ENCODE measurements around the gene RHBDF2. TPM values are rescaled to one million over a fixed set of nuclear protein-coding genes. Genes with fewer than 3 reads are reported as not detected.

Gene RHBDF2
- total RNA-seq, 2 experiments from 2014 or later: 144 to 173 TPM

DNA sequence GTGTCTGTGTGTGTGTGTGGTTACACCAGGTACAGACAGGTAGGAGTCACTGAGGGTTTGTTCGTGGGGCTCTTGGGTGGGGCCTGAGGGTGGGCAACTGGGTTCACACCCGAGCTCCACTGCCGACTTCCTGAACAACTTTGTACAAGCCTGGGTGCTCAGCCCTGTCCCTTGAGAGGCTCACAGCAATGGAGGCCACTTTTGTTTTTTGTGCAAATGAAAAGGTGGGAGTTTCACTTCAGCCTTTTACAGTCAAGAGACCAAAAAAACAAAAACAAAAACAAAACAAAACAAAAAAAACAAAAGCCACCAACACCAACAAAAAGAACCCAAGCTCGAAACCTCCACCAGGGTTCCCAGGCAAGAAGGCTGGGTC is 2.4 kb downstream of the RHBDF2 start:
- CTCF ChIA-PET (ENCODE audit: unreplicated experiment): interaction anchor here (0.5 to 1.9 kb wide), 6 partner anchors 13 to 1182 kb away, joined by 3 to 9 read pairs (median 4); no protein-coding TSS in a partner anchor
- no peaks in the 10 kb centered on the region for H3K9me3 ChIP-seq (ENCODE audit: low read length)
- no peaks in the 10 kb centered on the region for H3K9me2 ChIP-seq (ENCODE audit: insufficient read depth, low read length)
- H3K36me3 ChIP-seq (ENCODE audit: insufficient read depth, low read length): peaks cover 21% of the 10 kb centered on the region; the same call in 1 of the 2 replicates
- TF ChIP-seq, protein P1, sequence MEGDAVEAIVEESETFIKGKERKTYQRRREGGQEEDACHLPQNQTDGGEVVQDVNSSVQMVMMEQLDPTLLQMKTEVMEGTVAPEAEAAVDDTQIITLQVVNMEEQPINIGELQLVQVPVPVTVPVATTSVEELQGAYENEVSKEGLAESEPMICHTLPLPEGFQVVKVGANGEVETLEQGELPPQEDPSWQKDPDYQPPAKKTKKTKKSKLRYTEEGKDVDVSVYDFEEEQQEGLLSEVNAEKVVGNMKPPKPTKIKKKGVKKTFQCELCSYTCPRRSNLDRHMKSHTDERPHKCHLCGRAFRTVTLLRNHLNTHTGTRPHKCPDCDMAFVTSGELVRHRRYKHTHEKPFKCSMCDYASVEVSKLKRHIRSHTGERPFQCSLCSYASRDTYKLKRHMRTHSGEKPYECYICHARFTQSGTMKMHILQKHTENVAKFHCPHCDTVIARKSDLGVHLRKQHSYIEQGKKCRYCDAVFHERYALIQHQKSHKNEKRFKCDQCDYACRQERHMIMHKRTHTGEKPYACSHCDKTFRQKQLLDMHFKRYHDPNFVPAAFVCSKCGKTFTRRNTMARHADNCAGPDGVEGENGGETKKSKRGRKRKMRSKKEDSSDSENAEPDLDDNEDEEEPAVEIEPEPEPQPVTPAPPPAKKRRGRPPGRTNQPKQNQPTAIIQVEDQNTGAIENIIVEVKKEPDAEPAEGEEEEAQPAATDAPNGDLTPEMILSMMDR (conservative IDR thresholded peaks at IDR 0.05; ENCODE audit: low read length): no peak
- TF ChIP-seq EZH2phosphoT487 (IDR thresholded peaks at IDR 0.05; ENCODE audit: borderline replicate concordance, low read depth, low read length): no peak
- H3K4me2 ChIP-seq (ENCODE audit: low read length): peak overlapping the region; percentile 98
- peaks cover 49% of the 10 kb centered on the region for H3K79me2 ChIP-seq (ENCODE audit: insufficient read depth, low read depth, low read length)
- no peak overlapping the region for H2AFZ ChIP-seq (ENCODE audit: low read length)
- DNase-seq (ENCODE audit: low spot score): peak; percentile 86
- peak overlapping the region; percentile 96 for H3K4me3 ChIP-seq (ENCODE audit: low read depth, low read length, poor library complexity, severe bottlenecking)
- BruUV-seq (replicated peaks): no TSS peak
- POLR2A ChIA-PET: interaction anchor here (0.5 to 8.2 kb wide), 9 partner anchors 13 to 541 kb away, joined by 3 to 57 read pairs (median 4); no protein-coding TSS in a partner anchor
- peak overlapping the region; percentile 83 for H3K27ac ChIP-seq (ENCODE audit: low read depth, low read length, poor library complexity, severe bottlenecking)
- peaks cover 84% of the 10 kb centered on the region for H3K4me1 ChIP-seq (ENCODE audit: insufficient read depth, low read length, poor library complexity, severe bottlenecking)
- intact Hi-C loops (cut with micrococcal nuclease; ENCODE audit: unreplicated experiment): loop anchor here (10.0 kb wide), 2 partner anchors 234 to 946 kb away; partner anchors contain the start of gene UBALD2
- H4K20me1 ChIP-seq (ENCODE audit: insufficient read depth, low read length): no peaks in the 10 kb centered on the region

DNA sequence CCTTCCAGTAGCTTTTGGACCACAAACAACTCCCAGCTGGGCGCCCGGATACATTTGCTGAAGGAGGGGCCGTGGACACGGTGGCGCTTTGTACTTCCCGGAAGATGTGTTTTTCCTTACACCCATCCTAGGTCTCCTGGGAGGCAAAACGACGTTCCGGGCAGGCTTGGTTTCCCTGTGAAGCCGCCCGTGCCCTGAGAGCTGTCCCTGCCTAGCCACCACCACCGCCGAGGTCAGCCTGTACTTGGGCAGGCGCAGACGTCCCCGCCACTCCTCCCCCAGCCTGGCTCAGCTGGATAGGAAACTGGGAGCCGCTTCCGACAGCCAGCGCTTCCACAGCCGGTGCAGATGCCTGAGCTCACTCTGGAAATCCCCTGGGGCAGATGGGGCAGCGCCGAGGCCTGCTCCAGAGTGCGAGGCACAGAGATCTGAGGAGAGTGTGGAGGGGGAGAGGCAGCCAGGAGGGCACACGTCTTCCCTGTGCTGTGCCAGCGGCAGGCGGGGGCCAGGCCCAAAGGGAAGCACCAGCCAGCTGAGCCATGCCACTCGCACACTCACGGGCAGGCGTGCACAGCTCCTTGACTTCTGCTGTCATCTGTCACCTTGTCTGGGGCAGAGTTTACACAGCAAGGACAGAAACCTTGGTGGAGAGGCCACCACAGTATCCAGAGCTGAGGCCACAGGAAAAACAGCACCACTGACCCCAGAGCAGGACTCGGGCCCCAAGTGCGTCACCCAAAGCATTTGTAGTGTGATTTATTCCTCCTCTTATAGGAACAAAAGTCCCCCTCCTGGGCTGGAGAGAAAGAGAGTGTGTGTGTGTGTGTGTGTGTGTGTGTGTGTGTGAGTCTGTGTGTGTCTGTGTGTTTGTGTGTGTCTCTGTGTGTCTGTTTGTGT is 3.0 kb downstream of the RHBDF2 start:
- Histone ChIP-seq H2AFZ (ENCODE audit: low read length) (no peak overlapping the region), H3K79me2 (ENCODE audit: insufficient read depth, low read depth, low read length) (peaks cover 49% of the 10 kb centered on the region), H3K4me3 (ENCODE audit: low read depth, low read length, poor library complexity, severe bottlenecking) (peak overlapping the region; percentile 96), H3K9me2 (ENCODE audit: insufficient read depth, low read length) (no peaks in the 10 kb centered on the region), H3K4me1 (ENCODE audit: insufficient read depth, low read length, poor library complexity, severe bottlenecking) (peaks cover 86% of the 10 kb centered on the region), H3K36me3 (ENCODE audit: insufficient read depth, low read length) (peaks cover 21% of the 10 kb centered on the region; the same call in 1 of the 2 replicates), H3K27ac (ENCODE audit: low read depth, low read length, poor library complexity, severe bottlenecking) (peak overlapping the region; percentile 83), H3K9me3 (ENCODE audit: low read length) (no peaks in the 10 kb centered on the region), H3K4me2 (ENCODE audit: low read length) (peak overlapping the region; percentile 98), H4K20me1 (ENCODE audit: insufficient read depth, low read length) (no peaks in the 10 kb centered on the region)
- TF ChIP-seq EZH2phosphoT487 (IDR thresholded peaks at IDR 0.05; ENCODE audit: borderline replicate concordance, low read depth, low read length): no peak
- TF ChIP-seq, protein P1 (conservative IDR thresholded peaks at IDR 0.05; ENCODE audit: low read length): no peak
- ChIA-PET POLR2A (interaction anchor here (0.6 to 8.2 kb wide), 9 partner anchors 17 to 233 kb away, joined by 3 to 57 read pairs (median 4); no protein-coding TSS in a partner anchor), CTCF (ENCODE audit: unreplicated experiment) (interaction anchor here (0.5 to 1.9 kb wide), 5 partner anchors 13 to 1181 kb away, joined by 3 to 9 read pairs (median 4); no protein-coding TSS in a partner anchor)
- no peak for DNase-seq (ENCODE audit: low spot score)
- intact Hi-C loops (cut with micrococcal nuclease; ENCODE audit: unreplicated experiment): loop anchor here (10.0 kb wide), 2 partner anchors 233 to 947 kb away; partner anchors contain the start of gene UBALD2
- BruUV-seq (replicated peaks): no TSS peak
